ENCODE measurements around the gene MKNK2. TPM values are rescaled to one million over a fixed set of nuclear protein-coding genes. Genes with fewer than 3 reads are reported as not detected.

The MKNK2 gene
- total and polyA plus RNA-seq, 10 of the 15 experiments (the other 5 are each of a cell fraction or from before 2014, with no cell fraction given), result 9.6 to 365 (median 69.9) TPM

- ATAC-seq (no peak), DNase-seq (ENCODE audit: low read depth, low spot score) (no peak), FAIRE-seq (no peak)
- Histone ChIP-seq H3K27me3 (replicated peaks in 1 of 2; ENCODE audit: control insufficient read depth in 2 of 2, insufficient read depth in 2 of 2, low read length in 1 of 2) (no peaks in the 10 kb centered on the region), H3K9me3 (replicated peaks; ENCODE audit: control insufficient read depth, insufficient read depth, low read length) (no peaks in the 10 kb centered on the region), H3K4me3 (peak overlapping the region; percentile 67), H3K36me3 (ENCODE audit: control insufficient read depth in 2 of 2, insufficient read depth in 2 of 2, low read length in 1 of 2) (peaks cover 26 to 33% of the 10 kb centered on the region in 2 experiments), H3K4me1 (ENCODE audit: control insufficient read depth, insufficient read depth, low read length) (peaks cover 44% of the 10 kb centered on the region), H4K20me1 (ENCODE audit: control insufficient read depth, insufficient read depth) (peaks cover 7% of the 10 kb centered on the region; the same call in 1 of the 2 replicates), H3K27ac (ENCODE audit: control insufficient read depth, insufficient read depth) (peak overlapping the region; percentile 89), H3K9ac (ENCODE audit: control insufficient read depth, insufficient read depth, low read length) (no peak overlapping the region; the same call in 1 of the 2 replicates), H3K4me2 (ENCODE audit: control insufficient read depth, insufficient read depth) (peak overlapping the region; percentile 96), H3K79me2 (ENCODE audit: control insufficient read depth, insufficient read depth, low read length) (peaks cover 52% of the 10 kb centered on the region), H2AFZ (ENCODE audit: control insufficient read depth, low read depth, low read length) (no peak overlapping the region)
- POLR2A ChIA-PET, result interaction anchor here (0.6 to 4.3 kb wide), 8 partner anchors 9 to 351 kb away, joined by 3 to 37 read pairs (median 6); partner anchors contain the start of gene MKNK2
- intact Hi-C loops (cut with micrococcal nuclease; ENCODE audit: unreplicated experiment) (no loop called here), in situ Hi-C loops (cut with MboI) (no loop called here)
- 55% methylated on average over 9 of the region's 9 CpGs for WGBS (ENCODE audit: insufficient coverage, insufficient replicate concordance, low lambda C conversion rate, missing lambda C conversion rate)
- TF ChIP-seq POLR2A (IDR thresholded peaks at IDR 0.05; ENCODE audit: low read depth, low read length), result 0 out of 2 replicates have a peak, but pooled peaks have one; percentile 60
- TF ChIP-seq SRF (IDR thresholded peaks at IDR 0.05; ENCODE audit: low read depth in 2 of 2, low read length in 2 of 2), result no peak
- SMC1A ChIA-PET (ENCODE audit: uncharacterized antibody, unreplicated experiment), result interaction anchor here (1.1 to 1.9 kb wide), 5 partner anchors 9 to 109 kb away, joined by 3 to 9 read pairs (median 4); partner anchors contain the start of gene AP3D1
- CTCF ChIA-PET, result interaction anchor here (0.9 to 1.4 kb wide), 4 partner anchors 9 to 50 kb away, joined by 3 to 5 read pairs (median 3); partner anchors contain the start of gene MKNK2
- RAD21 ChIA-PET (ENCODE audit: unreplicated experiment), result interaction anchor here (0.6 to 2.4 kb wide), 5 partner anchors 9 to 108 kb away, joined by 3 to 17 read pairs (median 5); partner anchors contain the start of gene AP3D1
- no TSS peak for BruUV-seq (replicated peaks)
Measured at GRCh38 chr19:2043251-2043641, 7.8 kb downstream of the MKNK2 start.

- no peak for FAIRE-seq
- Histone ChIP-seq H3K9me3 (replicated peaks; ENCODE audit: control insufficient read depth, insufficient read depth, low read length) (no peaks in the 10 kb centered on the region), H3K79me2 (ENCODE audit: control insufficient read depth, insufficient read depth, low read length) (peaks cover 46% of the 10 kb centered on the region), H3K27me3 (replicated peaks in 1 of 2; ENCODE audit: control insufficient read depth in 2 of 2, insufficient read depth in 2 of 2, low read length in 1 of 2) (no peaks in the 10 kb centered on the region), H3K4me2 (ENCODE audit: control insufficient read depth, insufficient read depth) (peak overlapping the region; percentile 96), H3K9ac (ENCODE audit: control insufficient read depth, insufficient read depth, low read length) (peak overlapping the region; percentile 73), H2AFZ (ENCODE audit: control insufficient read depth, low read depth, low read length) (peak overlapping the region; percentile 9; the same call in 1 of the 2 replicates), H3K36me3 (ENCODE audit: control insufficient read depth in 2 of 2, insufficient read depth in 2 of 2, low read length in 1 of 2) (peaks cover 26 to 33% of the 10 kb centered on the region in 2 experiments), H3K4me1 (ENCODE audit: control insufficient read depth, insufficient read depth, low read length) (peaks cover 40% of the 10 kb centered on the region), H4K20me1 (ENCODE audit: control insufficient read depth, insufficient read depth) (peaks cover 1% of the 10 kb centered on the region; the same call in 1 of the 2 replicates), H3K27ac (ENCODE audit: control insufficient read depth, insufficient read depth) (peak overlapping the region; percentile 89), H3K4me3 (peak overlapping the region; percentile 67)
- no peak for DNase-seq (ENCODE audit: low read depth, low spot score)
- intact Hi-C loops (cut with micrococcal nuclease; ENCODE audit: unreplicated experiment) (no loop called here), in situ Hi-C loops (cut with MboI) (no loop called here)
- 11% methylated on average over 29 of the region's 29 CpGs for WGBS (ENCODE audit: insufficient coverage, insufficient replicate concordance, low lambda C conversion rate, missing lambda C conversion rate)
- BruUV-seq (replicated peaks), result no TSS peak
- ChIA-PET RAD21 (ENCODE audit: unreplicated experiment) (interaction anchor here (0.6 to 2.4 kb wide), 14 partner anchors 10 to 139 kb away, joined by 3 to 17 read pairs (median 4); partner anchors contain the start of gene AP3D1), POLR2A (interaction anchor here (0.6 to 4.3 kb wide), 15 partner anchors 8 to 351 kb away, joined by 3 to 37 read pairs (median 4); partner anchors contain the start of gene MKNK2), CTCF (interaction anchor here (0.9 to 1.5 kb wide), 10 partner anchors 9 to 50 kb away, joined by 3 to 7 read pairs (median 4); partner anchors contain the start of gene MKNK2), SMC1A (ENCODE audit: uncharacterized antibody, unreplicated experiment) (interaction anchor here (0.7 to 1.9 kb wide), 8 partner anchors 10 to 109 kb away, joined by 3 to 9 read pairs (median 4); partner anchors contain the start of gene AP3D1)
- peak; percentile 0 for ATAC-seq
- 0 out of 2 replicates have a peak, but pooled peaks have one; percentile 13 for TF ChIP-seq BACH1 (IDR thresholded peaks at IDR 0.05; ENCODE audit: borderline replicate concordance)
- TF ChIP-seq HSF1 (IDR thresholded peaks at IDR 0.05; ENCODE audit: low read depth, low read length), result no peak
- TF ChIP-seq RFX5 (IDR thresholded peaks at IDR 0.05; ENCODE audit: low read depth, low read length), result no peak
- TF ChIP-seq WRNIP1 (IDR thresholded peaks at IDR 0.05; ENCODE audit: borderline replicate concordance, low read depth, low read length), result no peak
- TF ChIP-seq SREBF2 (IDR thresholded peaks at IDR 0.05; ENCODE audit: low read length), result no peak
- TF ChIP-seq BRCA1 (IDR thresholded peaks at IDR 0.05; ENCODE audit: low read depth, low read length), result no peak
- TF ChIP-seq POU2F2 (IDR thresholded peaks at IDR 0.05; ENCODE audit: borderline replicate concordance, low read depth, low read length), result no peak; the same call in 2 of the 3 replicates
- no peak for TF ChIP-seq POLR2AphosphoS2 (IDR thresholded peaks at IDR 0.05; ENCODE audit: low read depth, low read length)
- TF ChIP-seq JUND (IDR thresholded peaks at IDR 0.05; ENCODE audit: low read depth, low read length), result no peak
- 0 out of 2 replicates have a peak, but pooled peaks have one; percentile 8 for TF ChIP-seq NR2F1 (conservative IDR thresholded peaks at IDR 0.05)
- no peak for TF ChIP-seq STAT1 (conservative IDR thresholded peaks at IDR 0.05)
- TF ChIP-seq TCF7 (IDR thresholded peaks at IDR 0.05; ENCODE audit: borderline replicate concordance), result no peak
- TF ChIP-seq PAX8 (IDR thresholded peaks at IDR 0.05), result no peak
Measured at GRCh38 chr19:2042485-2043250, 8.4 kb downstream of the MKNK2 start.
